ENCODE data around the gene POLN.

Gene POLN

DNA sequence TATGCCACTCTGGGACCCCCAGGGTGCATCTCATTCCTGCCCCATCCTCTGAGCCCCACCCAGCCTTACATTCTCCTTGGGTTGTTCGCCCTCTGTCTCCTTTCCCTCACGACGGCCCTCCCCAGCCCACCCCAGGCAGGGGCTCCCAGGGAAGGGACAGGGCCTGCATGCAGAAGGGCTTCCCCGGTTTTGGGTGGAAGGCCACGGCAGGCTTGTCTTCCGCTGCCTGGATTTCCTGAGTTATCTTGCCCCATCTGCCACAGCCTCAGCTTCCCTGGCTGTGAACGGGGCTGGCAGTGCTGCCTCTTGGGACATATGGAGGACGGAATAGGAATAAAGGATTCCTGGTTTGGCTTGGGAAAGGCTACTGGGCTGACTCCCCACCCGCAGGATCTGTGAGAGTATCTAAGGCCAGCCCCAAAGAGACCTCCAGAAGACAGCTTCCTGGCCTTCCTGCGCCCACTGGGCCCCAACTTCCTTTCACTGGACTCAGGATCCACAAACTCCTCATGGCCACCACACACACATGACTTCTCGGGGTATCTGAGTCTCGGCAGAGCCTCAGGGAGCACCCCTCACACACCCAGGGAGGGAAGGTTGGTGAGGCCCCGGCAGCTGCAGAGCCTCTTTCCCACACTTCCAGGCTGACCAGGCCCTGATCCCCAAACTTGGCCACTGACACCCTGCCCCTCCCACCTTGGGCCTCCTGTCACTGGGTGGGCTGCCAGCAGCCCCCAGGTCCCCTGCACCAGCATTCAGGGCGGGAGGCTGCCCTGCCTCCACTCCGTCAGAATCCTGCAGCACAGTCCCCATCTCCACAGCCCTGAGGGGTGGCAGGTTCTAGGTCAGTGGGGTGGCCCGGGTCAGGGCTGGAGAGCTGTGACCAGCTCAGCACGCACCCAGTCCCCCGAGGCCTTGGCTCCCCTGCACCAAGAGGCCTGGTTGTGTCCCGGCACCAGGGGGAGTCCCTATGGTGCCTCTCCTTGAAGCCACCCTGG is 23.5 kb upstream of the POLN start:
- peaks cover 19% of the 10 kb centered on the region for H3K4me1 Mint-ChIP-seq
- TF ChIP-seq, protein P1, sequence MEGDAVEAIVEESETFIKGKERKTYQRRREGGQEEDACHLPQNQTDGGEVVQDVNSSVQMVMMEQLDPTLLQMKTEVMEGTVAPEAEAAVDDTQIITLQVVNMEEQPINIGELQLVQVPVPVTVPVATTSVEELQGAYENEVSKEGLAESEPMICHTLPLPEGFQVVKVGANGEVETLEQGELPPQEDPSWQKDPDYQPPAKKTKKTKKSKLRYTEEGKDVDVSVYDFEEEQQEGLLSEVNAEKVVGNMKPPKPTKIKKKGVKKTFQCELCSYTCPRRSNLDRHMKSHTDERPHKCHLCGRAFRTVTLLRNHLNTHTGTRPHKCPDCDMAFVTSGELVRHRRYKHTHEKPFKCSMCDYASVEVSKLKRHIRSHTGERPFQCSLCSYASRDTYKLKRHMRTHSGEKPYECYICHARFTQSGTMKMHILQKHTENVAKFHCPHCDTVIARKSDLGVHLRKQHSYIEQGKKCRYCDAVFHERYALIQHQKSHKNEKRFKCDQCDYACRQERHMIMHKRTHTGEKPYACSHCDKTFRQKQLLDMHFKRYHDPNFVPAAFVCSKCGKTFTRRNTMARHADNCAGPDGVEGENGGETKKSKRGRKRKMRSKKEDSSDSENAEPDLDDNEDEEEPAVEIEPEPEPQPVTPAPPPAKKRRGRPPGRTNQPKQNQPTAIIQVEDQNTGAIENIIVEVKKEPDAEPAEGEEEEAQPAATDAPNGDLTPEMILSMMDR (IDR thresholded peaks at IDR 0.05; ENCODE audit: unreplicated experiment in 3 of 3) = no peak
- H3K4me3 Mint-ChIP-seq = peak overlapping the region; percentile 21 to 75 (median 63)
- no peaks in the 10 kb centered on the region for H3K27me3 Mint-ChIP-seq (ENCODE audit: low read depth)
- peak overlapping the region; percentile 57 to 92 (median 86) for H3K27ac Mint-ChIP-seq
- H3K36me3 Mint-ChIP-seq (ENCODE audit: low read depth) = no peaks in the 10 kb centered on the region
- H3K9me3 Mint-ChIP-seq = no peaks in the 10 kb centered on the region

DNA sequence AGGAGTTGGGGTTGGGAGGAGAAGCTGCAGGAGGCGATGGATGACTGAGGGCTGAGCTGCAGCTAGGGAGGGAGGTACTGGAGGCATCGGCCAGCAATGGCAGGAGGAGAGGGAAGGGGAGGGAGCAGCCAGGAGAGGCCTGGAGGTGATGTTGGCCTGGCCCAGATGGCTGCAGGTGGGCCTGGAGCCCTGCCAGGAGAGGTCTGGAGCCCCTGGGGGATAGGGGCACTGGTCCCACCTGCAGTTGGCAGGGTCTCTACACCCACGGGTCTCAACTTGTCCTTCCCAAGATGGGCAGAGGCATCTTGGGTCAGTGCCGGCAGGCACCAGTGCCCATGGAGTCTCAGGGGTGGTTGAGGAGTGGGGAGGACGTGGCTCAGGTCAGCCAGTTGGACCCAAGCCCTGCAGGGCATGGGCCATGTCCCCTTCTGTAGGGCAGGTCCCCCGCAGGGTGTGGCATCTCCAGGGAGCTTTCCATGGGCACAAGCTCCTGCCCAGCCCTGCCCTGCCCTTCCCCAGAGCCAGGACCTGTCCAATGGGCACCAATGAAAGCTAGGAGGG is 22.6 kb upstream of the POLN start:
- Mint-ChIP-seq H3K27me3 (ENCODE audit: low read depth) (no peaks in the 10 kb centered on the region), H3K36me3 (ENCODE audit: low read depth) (no peaks in the 10 kb centered on the region), H3K9me3 (no peaks in the 10 kb centered on the region)

DNA sequence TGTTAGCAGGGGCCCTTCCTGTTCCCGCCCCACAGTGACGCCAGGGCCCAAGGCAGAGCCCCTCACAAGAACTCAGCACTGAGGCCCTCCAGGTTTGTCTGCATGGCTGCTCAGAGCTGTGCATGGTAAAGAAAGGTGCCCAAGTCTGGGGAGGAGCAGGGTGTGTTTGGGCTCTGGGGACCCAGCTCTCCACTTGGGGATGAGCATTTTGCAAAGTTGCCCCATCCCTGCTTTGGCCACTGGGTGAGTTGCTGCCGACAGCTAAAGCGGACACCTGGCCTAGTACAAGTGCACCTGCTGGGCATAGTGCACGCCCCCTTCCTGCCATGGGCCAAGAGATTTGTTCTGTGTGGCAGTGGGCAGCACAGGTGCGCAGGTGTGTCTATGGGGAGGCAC is 22.0 kb upstream of the POLN start:
- H3K27ac Mint-ChIP-seq = peak overlapping the region; percentile 48 to 83 (median 82)
- H3K9me3 Mint-ChIP-seq = no peaks in the 10 kb centered on the region
- peaks cover 10% of the 10 kb centered on the region for H3K4me1 Mint-ChIP-seq
- H3K4me3 Mint-ChIP-seq = peak overlapping the region; percentile 78 to 82 (median 79)
- no peaks in the 10 kb centered on the region for H3K27me3 Mint-ChIP-seq (ENCODE audit: low read depth)
- H3K36me3 Mint-ChIP-seq (ENCODE audit: low read depth) = no peaks in the 10 kb centered on the region
- TF ChIP-seq, protein P1 (IDR thresholded peaks at IDR 0.05; ENCODE audit: unreplicated experiment in 3 of 3) = no peak

More for the DNA sequence above, 22.6 kb upstream of the POLN start:
- Mint-ChIP-seq H3K4me1 (peaks cover 16% of the 10 kb centered on the region), H3K4me3 (no peak overlapping the region), H3K27ac (no peak overlapping the region)
- TF ChIP-seq, protein P1 (IDR thresholded peaks at IDR 0.05; ENCODE audit: unreplicated experiment in 3 of 3) = no peak

DNA sequence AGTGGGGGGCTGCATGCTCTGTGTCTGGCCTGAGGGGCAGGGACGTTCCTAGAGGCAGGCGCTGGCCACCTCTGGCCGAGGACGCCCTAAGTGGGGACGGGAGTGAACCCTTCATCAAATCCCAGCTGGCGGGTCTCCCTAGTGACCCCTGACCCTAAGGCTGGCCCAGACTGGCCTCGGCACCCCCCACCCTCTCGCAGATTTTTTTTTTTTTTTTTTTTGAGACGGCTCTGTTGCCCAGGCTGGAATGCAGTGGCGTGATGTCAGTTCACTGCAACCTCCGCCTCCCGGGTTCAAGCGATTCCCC is 21.0 kb upstream of the POLN start:
- Mint-ChIP-seq H3K27me3 (ENCODE audit: low read depth) (no peaks in the 10 kb centered on the region), H3K4me3 (peak overlapping the region; percentile 78 to 82 (median 79)), H3K4me1 (peaks cover 6% of the 10 kb centered on the region), H3K9me3 (no peaks in the 10 kb centered on the region), H3K36me3 (ENCODE audit: low read depth) (no peaks in the 10 kb centered on the region), H3K27ac (peak overlapping the region in 2 of 3 experiments; percentile 62 to 85)
- TF ChIP-seq, protein P1 (IDR thresholded peaks at IDR 0.05; ENCODE audit: unreplicated experiment in 3 of 3) = no peak

DNA sequence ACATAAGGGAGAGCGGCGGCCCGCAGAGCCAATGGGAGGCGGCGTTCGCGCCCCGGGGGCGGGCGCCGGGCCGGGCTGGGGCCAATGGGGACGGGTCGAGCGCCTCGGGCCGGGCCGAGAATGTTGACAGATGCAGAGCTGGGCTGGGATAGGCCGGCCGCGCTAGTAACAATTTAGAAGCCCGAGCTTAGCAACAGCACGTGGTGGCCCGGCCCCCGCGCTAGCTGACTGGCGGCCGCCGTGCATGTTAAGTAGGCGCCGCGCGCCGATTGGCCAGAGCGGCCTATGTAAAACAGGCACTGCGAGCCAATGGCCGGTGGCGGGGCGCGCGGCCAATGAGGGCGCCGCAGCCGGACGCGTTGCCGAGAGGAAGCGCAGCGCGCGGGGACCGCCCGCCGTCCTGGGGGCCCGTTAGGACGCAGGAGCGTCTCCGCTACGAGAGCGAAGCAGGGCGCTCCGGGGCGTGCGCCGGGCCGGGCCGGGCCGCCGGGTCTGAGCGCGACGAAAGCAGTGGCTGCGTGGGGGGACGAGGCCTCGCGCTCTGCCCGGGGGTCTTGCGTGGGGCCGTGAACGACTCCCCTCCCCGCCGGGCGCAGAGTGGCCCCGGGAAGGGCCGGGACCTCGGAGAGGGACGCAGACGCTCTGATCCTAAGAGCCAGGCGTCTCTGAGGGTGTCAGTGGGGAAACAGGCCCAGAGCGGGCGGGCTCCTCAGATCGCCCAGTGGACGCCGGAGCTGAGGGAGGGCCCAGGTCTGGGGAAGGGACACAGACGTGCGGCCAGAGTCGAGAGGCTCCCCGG is 20.4 kb upstream of the POLN start:
- Mint-ChIP-seq H3K4me3 (peak overlapping the region; percentile 79 to 85 (median 84)), H3K36me3 (ENCODE audit: low read depth) (no peaks in the 10 kb centered on the region), H3K27me3 (ENCODE audit: low read depth) (no peaks in the 10 kb centered on the region), H3K27ac (peak overlapping the region in 2 of 3 experiments; percentile 62 to 85), H3K4me1 (peaks cover 11% of the 10 kb centered on the region), H3K9me3 (no peaks in the 10 kb centered on the region)
- TF ChIP-seq, protein P1 (IDR thresholded peaks at IDR 0.05; ENCODE audit: unreplicated experiment in 3 of 3) = no peak

Data from nephron (organoid).